Neural cell (in vitro differentiated cells): ENCODE measurements around the gene SLCO1B1. TPM values are rescaled to one million over a fixed set of nuclear protein-coding genes. Genes with fewer than 3 reads are reported as not detected.

ENCODE experiments used
- H2AFZ ChIP-seq: fragments of 200-600, 300-800 bp; sonication (generic), shearing (Covaris generic); 2 replicates; pipeline ENCODE4 v1.6.0; 2014; ENCODE audit warnings: low read depth, mild to moderate bottlenecking, antibody characterized with exemption, low read length, moderate library complexity
- H3F3A ChIP-seq: fragments of 200-600 bp; shearing (Covaris generic); 2 replicates; pipeline ENCODE4 v1.6.1; 2016; ENCODE audit warnings: mild to moderate bottlenecking, moderate library complexity, mixed read lengths, antibody characterized with exemption, low read length; ENCODE audit not compliant: insufficient read depth, poor library complexity, severe bottlenecking
- H3K27ac ChIP-seq: fragments of 200-600, 300-800 bp; sonication (generic), shearing (Covaris generic); 2 replicates; pipeline ENCODE4 v1.5.1; 2014; ENCODE audit warnings: mild to moderate bottlenecking, low read length, moderate library complexity
- H3K27me3 ChIP-seq: fragments of 300-800, 200-600 bp; sonication (generic), shearing (Covaris generic); 2 replicates; pipeline ENCODE4 v1.6.0; 2014; ENCODE audit warnings: mild to moderate bottlenecking, low read depth, low read length, moderate library complexity; ENCODE audit not compliant: insufficient read depth
- H3K36me3 ChIP-seq: fragments of 300-800, 200-600 bp; sonication (generic), shearing (Covaris generic); 2 replicates; pipeline ENCODE4 v1.5.1; 2014; ENCODE audit warnings: mild to moderate bottlenecking, antibody characterized with exemption, low read length, moderate library complexity; ENCODE audit not compliant: insufficient read depth
- H3K4me2 ChIP-seq: fragments of 300-800, 200-600 bp; sonication (generic), shearing (Covaris generic); 2 replicates; pipeline ENCODE4 v1.6.0; 2014; ENCODE audit warnings: mild to moderate bottlenecking, low read length
- H3K4me3 ChIP-seq: fragments of 300-800, 200-600 bp; sonication (generic), shearing (Covaris generic); 2 replicates; pipeline ENCODE4 v1.5.1; 2014; ENCODE audit warnings: mild to moderate bottlenecking, low read length, moderate library complexity
- H3K79me2 ChIP-seq: fragments of 200-600 bp; shearing (Covaris generic); replicated peaks from 2 replicates; pipeline ENCODE4 v1.6.0; 2014; ENCODE audit warnings: mild to moderate bottlenecking, low read length, moderate library complexity; ENCODE audit not compliant: insufficient read depth
- H3K9ac ChIP-seq: fragments of 300-800, 200-600 bp; sonication (generic), shearing (Covaris generic); 2 replicates; pipeline ENCODE4 v1.6.1; 2016; ENCODE audit warnings: mild to moderate bottlenecking, low read length, mixed read lengths
- H3K9me2 ChIP-seq: fragments of 200-600 bp; shearing (Covaris generic); 2 replicates; pipeline ENCODE4 v1.6.1; 2016; ENCODE audit warnings: mild to moderate bottlenecking, low read length, mixed read lengths; ENCODE audit not compliant: insufficient read depth
- H3K9me3 ChIP-seq: fragments of 200-600, 300-800 bp; sonication (generic), shearing (Covaris generic); 2 replicates; pipeline ENCODE4 v1.6.1; 2016; ENCODE audit warnings: mild to moderate bottlenecking, mixed run types, low read length, moderate library complexity, mixed read lengths
- H4K20me1 ChIP-seq: fragments of 200-600 bp; shearing (Covaris generic); 2 replicates; pipeline ENCODE4 v1.6.1; 2016; ENCODE audit warnings: mild to moderate bottlenecking, mixed run types; ENCODE audit not compliant: insufficient read depth
- CTCF ChIP-seq: fragments of 450-650 bp; IDR thresholded peaks from 2 replicates; pipeline ENCODE4 v1.5.1; 2014; ENCODE audit warnings: antibody characterized with exemption, mild to moderate bottlenecking, moderate library complexity; ENCODE audit not compliant: poor library complexity, severe bottlenecking
- EP300 ChIP-seq: fragments of 450-650 bp; conservative IDR thresholded peaks from 2 replicates; pipeline ENCODE4 v1.6.1; 2014; ENCODE audit warnings: antibody characterized with exemption, mild to moderate bottlenecking, moderate library complexity; ENCODE audit not compliant: poor library complexity, severe bottlenecking
- EZH2 ChIP-seq: fragments of 200-600, 300-800 bp; shearing (Covaris generic), sonication (generic); IDR thresholded peaks from 2 replicates; pipeline ENCODE4 v1.6.1; 2014; ENCODE audit warnings: antibody characterized with exemption, low read length, borderline replicate concordance, mild to moderate bottlenecking; ENCODE audit not compliant: insufficient read depth, poor library complexity, severe bottlenecking
- MXI1 ChIP-seq: fragments of 450-650 bp; conservative IDR thresholded peaks from 2 replicates; pipeline ENCODE4 v1.6.1; 2014; ENCODE audit warnings: antibody characterized with exemption, mild to moderate bottlenecking; ENCODE audit not compliant: poor library complexity, severe bottlenecking
- POLR2AphosphoS5 ChIP-seq: IDR thresholded peaks from 2 replicates; pipeline ENCODE4 v1.6.1; 2012
- RAD21 ChIP-seq: fragments of 450-650 bp; conservative IDR thresholded peaks from 2 replicates; pipeline ENCODE4 v1.6.1; 2014; ENCODE audit warnings: antibody characterized with exemption, mild to moderate bottlenecking, moderate library complexity
- REST ChIP-seq: IDR thresholded peaks from 2 replicates; pipeline ENCODE4 v1.6.1; 2012; ENCODE audit warnings: borderline replicate concordance
- SMC3 ChIP-seq: fragments of 450-650 bp; conservative IDR thresholded peaks from 2 replicates; pipeline ENCODE4 v1.6.1; 2014; ENCODE audit warnings: antibody characterized with exemption, mild to moderate bottlenecking, moderate library complexity; ENCODE audit not compliant: poor library complexity
- TAF1 ChIP-seq: IDR thresholded peaks from 2 replicates; pipeline ENCODE4 v1.6.1; 2012; ENCODE audit warnings: low read depth
- polyA plus RNA-seq: library from polyadenylated mRNA; depleted of rRNA; stranded (reverse); fragments of >200 nt; gene quantifications from 2 replicates; pipeline ENCODE4 v1.2.3, GENCODE V29; 2014

SLCO1B1 gene
- polyA plus RNA-seq, 1 donor from 2014 or later = not detected

GRCh38 chr12:21151184-21151583 is 20.2 kb downstream of the SLCO1B1 start:
- Histone ChIP-seq H3K9ac (no peak overlapping the region), H3K9me2 (no peaks in the 10 kb centered on the region), H3K9me3 (no peaks in the 10 kb centered on the region), H3K4me2 (no peak overlapping the region), H3K4me3 (no peak overlapping the region), H3F3A (no peaks in the 10 kb centered on the region), H4K20me1 (no peaks in the 10 kb centered on the region), H3K27ac (no peak overlapping the region), H3K27me3 (no peaks in the 10 kb centered on the region), H3K79me2 (no peaks in the 10 kb centered on the region), H2AFZ (no peak overlapping the region), H3K36me3 (no peaks in the 10 kb centered on the region)
- TF ChIP-seq EZH2 (no peak), MXI1 (no peak), POLR2AphosphoS5 (no peak), TAF1 (no peak), EP300 (no peak), RAD21 (no peak), REST (no peak), CTCF (no peak), SMC3 (no peak)

GRCh38 chr12:21155522-21156351 is 24.7 kb downstream of the SLCO1B1 start:
- Histone ChIP-seq H3K27me3 (no peaks in the 10 kb centered on the region), H3K9ac (no peak overlapping the region), H3K27ac (no peak overlapping the region), H3K4me2 (no peak overlapping the region), H3F3A (no peaks in the 10 kb centered on the region), H3K9me3 (no peaks in the 10 kb centered on the region), H3K79me2 (no peaks in the 10 kb centered on the region), H3K36me3 (no peaks in the 10 kb centered on the region), H2AFZ (no peak overlapping the region), H3K9me2 (no peaks in the 10 kb centered on the region), H4K20me1 (no peaks in the 10 kb centered on the region), H3K4me3 (no peak overlapping the region)
- no peak for TF ChIP-seq SMC3
